HepG2 (cell line): Measurements from ENCODE around the gene CENPE. TPM values are rescaled to one million over a fixed set of nuclear protein-coding genes. Genes with fewer than 3 reads are reported as not detected.

Experiments used
- ATAC-seq: fragments of 200-7000 bp; cut with Tn5 transposase; 3 replicates; pipeline ENCODE4 v1.9.1; 2020; ENCODE audit warnings: mild to moderate bottlenecking, moderate library complexity
- BruUV-seq: library from RNA; stranded (reverse); fragments of 400-500 nt; replicated peaks from 2 replicates; lab custom pipeline; 2021; lab: Mats Ljungman, UMichigan
- CTCF ChIA-PET: fragments of 300-600 bp; formaldehyde crosslinking; extraction: SDS; loops from one replicate; lab custom pipeline; 2021; ENCODE audit warnings: low total read pairs, inconsistent platforms, low intra/inter-chr PET ratio; lab: Yijun Ruan, JAX
- POLR2A ChIA-PET: fragments of 350-600 bp; sonication (Branson Sonifier 250); formaldehyde crosslinking; loops from one replicate; lab custom pipeline; 2020; ENCODE audit warnings: antibody characterized with exemption, inconsistent platforms; lab: Yijun Ruan, JAX
- DNase-seq: peaks from one replicate; pipeline ENCODE4 v3.0.0-alpha.2; 2015; ENCODE audit warnings: low spot score
- FAIRE-seq: peaks from 3 replicates; lab custom pipeline; 2011; peaks lifted over from hg19 to GRCh38; lab: Jason Lieb, UNC
- H2AFZ ChIP-seq: one replicate; pipeline ENCODE4 v1.6.1; 2011; ENCODE audit warnings: low read length, inconsistent platforms
- H3K27ac ChIP-seq: fragments of 300-600 bp; 3 replicates; pipeline ENCODE4 v1.8.0; 2011; ENCODE audit warnings: mixed run types, mild to moderate bottlenecking, mixed read lengths, low read length, inconsistent platforms; ENCODE audit not compliant: insufficient read depth; ENCODE audit errors: extremely low read length
- H3K27me3 ChIP-seq, 2 experiments: fragments of 200-600 bp in 1 of 2; 2 replicates in 1 of 2; 3 replicates in 1 of 2; pipeline versions ENCODE4 v1.6.0 to v1.8.0; 2011; ENCODE audit warnings: low read length in 2 of 2, mild to moderate bottlenecking in 2 of 2, moderate library complexity in 2 of 2, inconsistent platforms in 1 of 2; ENCODE audit not compliant: insufficient read depth in 2 of 2, control insufficient read depth in 1 of 2
- H3K36me3 ChIP-seq, 2 experiments: fragments of 200-600 bp in 1 of 2; replicated peaks in 1 of 2; 2 replicates in 1 of 2; 3 replicates in 1 of 2; pipeline versions ENCODE4 v1.5.1 to v1.8.0; 2011; ENCODE audit warnings: low read length in 2 of 2, inconsistent platforms in 1 of 2; ENCODE audit not compliant: insufficient read depth in 2 of 2, control insufficient read depth in 1 of 2
- H3K4me1 ChIP-seq: 2 replicates; pipeline ENCODE4 v1.5.1; 2012; ENCODE audit warnings: low read length, inconsistent platforms; ENCODE audit not compliant: insufficient read depth
- H3K4me2 ChIP-seq: 2 replicates; pipeline ENCODE4 v1.6.0; 2011; ENCODE audit warnings: low read depth, low read length, inconsistent platforms
- H3K4me3 ChIP-seq, 3 experiments: fragments of 200-600 bp in 1 of 3; sonication (generic), shearing (Covaris generic) in 1 of 3; replicated peaks in 1 of 3; 2 replicates each; pipeline ENCODE4 v1.5.1; 2011 to 2016; ENCODE audit warnings: low read length in 3 of 3, inconsistent platforms in 2 of 3, low read depth in 2 of 3, mild to moderate bottlenecking in 2 of 3, control low read depth in 1 of 3, mixed read lengths in 1 of 3; ENCODE audit not compliant: insufficient read depth in 1 of 3
- H3K79me2 ChIP-seq: one replicate; pipeline ENCODE4 v1.6.1; 2011; ENCODE audit warnings: low read length, inconsistent platforms; ENCODE audit not compliant: insufficient read depth
- H3K9ac ChIP-seq: 2 replicates; pipeline ENCODE4 v1.6.0; 2011; ENCODE audit warnings: mild to moderate bottlenecking, low read depth, low read length, inconsistent platforms; ENCODE audit not compliant: insufficient read depth
- H3K9me3 ChIP-seq: 2 replicates; pipeline ENCODE4 v1.5.1; 2012; ENCODE audit warnings: mild to moderate bottlenecking, low read length
- H4K20me1 ChIP-seq: 2 replicates; pipeline ENCODE4 v1.6.0; 2011; ENCODE audit warnings: inconsistent platforms, mild to moderate bottlenecking, low read length, moderate library complexity; ENCODE audit not compliant: insufficient read depth
- CHCHD3 ChIP-seq: sonication (generic); formaldehyde crosslinking; IDR thresholded peaks from 2 replicates; pipeline ENCODE4 v1.8.0; 2022; ENCODE audit warnings: mild to moderate bottlenecking, missing genetic modification reagents, moderate library complexity
- HNRNPL ChIP-seq: fragments of 200-400 bp; formaldehyde crosslinking; IDR thresholded peaks from 2 replicates; pipeline ENCODE4 v1.6.1; 2017; ENCODE audit warnings: mild to moderate bottlenecking, low read depth, low read length
- HOXA7 ChIP-seq: sonication (generic); formaldehyde crosslinking; IDR thresholded peaks from 2 replicates; pipeline ENCODE4 v1.8.1; 2022; ENCODE audit warnings: mild to moderate bottlenecking, missing genetic modification reagents, moderate library complexity
- KLF16 ChIP-seq, 2 experiments: sonication (generic) in 1 of 2; formaldehyde crosslinking in 1 of 2; IDR thresholded peaks; 2 replicates each; pipeline versions ENCODE4 v1.6.1 to v1.8.0; 2016 to 2023; ENCODE audit warnings: missing genetic modification reagents in 2 of 2, missing compliant biosample characterization in 1 of 2
- MAFF ChIP-seq: IDR thresholded peaks from 2 replicates; pipeline ENCODE4 v1.6.1; 2011; ENCODE audit warnings: low read depth, low read length, improper control_type of control experiment
- NFYC ChIP-seq: IDR thresholded peaks from 2 replicates; pipeline ENCODE4 v1.6.1; 2016; ENCODE audit warnings: missing genetic modification reagents, missing compliant biosample characterization
- PCBP1 ChIP-seq: fragments of 200-400 bp; formaldehyde crosslinking; IDR thresholded peaks from 2 replicates; pipeline ENCODE4 v1.6.1; 2017; ENCODE audit warnings: mild to moderate bottlenecking, low read depth, low read length, borderline replicate concordance
- SALL2 ChIP-seq: sonication (generic); formaldehyde crosslinking; IDR thresholded peaks from 2 replicates; pipeline ENCODE4 v1.8.1; 2023; ENCODE audit warnings: mild to moderate bottlenecking, missing genetic modification reagents, inconsistent platforms
- SMARCC2 ChIP-seq: fragments of 450-650 bp; IDR thresholded peaks from 2 replicates; pipeline ENCODE4 v1.6.1; 2017; ENCODE audit warnings: antibody characterized with exemption, mild to moderate bottlenecking
- ZFP1 ChIP-seq: IDR thresholded peaks from 2 replicates; pipeline ENCODE4 v1.6.1; 2016
- ZFP37 ChIP-seq: sonication (generic); formaldehyde crosslinking; IDR thresholded peaks from 2 replicates; pipeline ENCODE4 v1.4.0; 2020; ENCODE audit warnings: missing genetic modification reagents, borderline replicate concordance
- ZNF678 ChIP-seq: sonication (generic); formaldehyde crosslinking; IDR thresholded peaks from 2 replicates; pipeline ENCODE4 v1.4.0; 2020; ENCODE audit warnings: mild to moderate bottlenecking, missing genetic modification reagents
- ZSCAN30 ChIP-seq: sonication (generic); formaldehyde crosslinking; IDR thresholded peaks from 2 replicates; pipeline ENCODE4 v1.5.0; 2020; ENCODE audit warnings: mild to moderate bottlenecking, missing genetic modification reagents
- WGBS: methylation state at CpG from one replicate; pipeline ENCODE4 v1.1.6; 2017; ENCODE audit warnings: low lambda C conversion rate; 5-methylcytosine and 5-hydroxymethylcytosine counted together
- in situ Hi-C: cut with HindIII; loops from 2 replicates; pipeline ENCODE4 v1.10.0; 2017; ENCODE audit warnings: low pct_unique_long_range_greater_than_20kb; ENCODE audit not compliant: extremely low pct_ligation_motif_present
- intact Hi-C: fragments of 100-400 bp; cut with micrococcal nuclease; formaldehyde crosslinking; loops from one replicate; pipeline ENCODE4 v1.10.0; 2022; ENCODE audit not compliant: unreplicated experiment
- polyA plus RNA-seq, 8 experiments: library from polyadenylated mRNA; depleted of rRNA in 3 of 8; stranded (reverse) in 7 of 8; unstranded in 1 of 8; fragments of >200 nt; fragmentation: Illumina TruSeq in 4 of 8; extraction: Trizol in 4 of 8; gene quantifications; 2 replicates each; pipeline versions ENCODE4 v1.2.1 to v1.2.3, GENCODE V29; 2011 to 2016; ENCODE audit warnings: low read depth in 4 of 8, missing spikeins in 1 of 8, mixed read lengths in 1 of 8; ENCODE audit not compliant: insufficient read depth in 1 of 8
- total RNA-seq, 5 experiments: library from RNA; depleted of rRNA; stranded (reverse); fragments of >200 nt; fragmentation: Illumina TruSeq; extraction: Trizol; gene quantifications; 2 replicates each; pipeline ENCODE4 v1.2.3, GENCODE V29; 2016; ENCODE audit warnings: low read depth in 1 of 5
- TF ChIP-seq, protein P1 (sequence below): sonication (generic); formaldehyde crosslinking; IDR thresholded peaks from 2 replicates; pipeline ENCODE4 v1.4.0; 2020; ENCODE audit warnings: mild to moderate bottlenecking, low read depth, missing genetic modification reagents
- TF ChIP-seq, protein P2 (sequence below): sonication (generic); formaldehyde crosslinking; IDR thresholded peaks from 2 replicates; pipeline ENCODE4 v1.4.0; 2020; ENCODE audit warnings: missing genetic modification reagents
- TF ChIP-seq, protein P3 (sequence below): sonication (generic); formaldehyde crosslinking; IDR thresholded peaks from 2 replicates; pipeline ENCODE4 v1.9.0; 2022; ENCODE audit warnings: low read depth, missing genetic modification reagents
- TF ChIP-seq, protein P4 (sequence below): sonication (generic); formaldehyde crosslinking; IDR thresholded peaks from 2 replicates; pipeline ENCODE4 v1.4.0; 2020; ENCODE audit warnings: mild to moderate bottlenecking, missing genetic modification reagents
- TF ChIP-seq, protein P5 (sequence below): IDR thresholded peaks from 2 replicates; pipeline ENCODE4 v1.6.1; 2016; ENCODE audit warnings: missing compliant biosample characterization, missing genetic modification reagents, borderline replicate concordance

The CENPE gene
- total and polyA plus RNA-seq, 2 of the 13 experiments (the other 11 are each of a cell fraction or from before 2014, with no cell fraction given): 2.1 to 19.8 TPM

DNA sequence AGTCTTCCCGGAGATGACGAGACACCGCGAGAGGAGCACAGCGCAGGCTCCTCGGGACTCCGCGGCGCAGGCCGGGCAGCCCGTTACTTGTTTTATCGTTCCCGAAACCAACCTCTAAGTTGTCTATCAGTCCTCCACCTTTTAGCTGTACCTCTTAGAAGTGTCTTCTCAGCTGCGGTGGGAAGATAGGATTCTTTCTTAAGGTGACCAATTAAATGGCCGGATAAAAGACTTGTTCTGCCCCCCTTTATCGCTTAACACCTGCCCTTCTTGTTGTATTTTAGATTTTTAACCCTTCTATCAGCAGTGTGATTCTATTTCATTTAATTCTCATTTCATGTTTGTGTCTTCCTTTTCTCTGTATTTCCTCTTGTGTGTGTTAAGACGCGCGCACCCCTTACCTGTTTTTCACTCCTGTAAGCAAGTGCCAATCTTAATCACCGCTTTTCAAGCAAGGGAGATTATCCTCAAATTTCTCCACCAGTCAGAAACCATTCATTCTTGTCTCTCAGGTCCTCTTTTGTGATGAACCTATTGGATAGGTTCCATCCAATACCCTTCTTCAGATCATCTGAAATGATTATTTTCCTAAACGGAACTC, 121.3 kb downstream of the CENPE start, which contains the start of gene SLC9B2:
Gene SLC9B2 (minus strand): TSS at position 15 of the 601 bp plus-strand sequence. CDS start 9,211 bp downstream, outside the sequence.
- WGBS: 6% methylated on average over 10 of the region's 21 CpGs
- Histone ChIP-seq H3K9me3 (no peaks in the 10 kb centered on the region), H3K9ac (peak within 1 kb of the TSS; percentile 98), H3K79me2 (peaks cover 37% of the 10 kb centered on the region), H3K27me3 (no peaks in the 10 kb centered on the region; a peak in 1 of 5 replicates), H3K27ac (peak within 1 kb of the TSS; percentile 90), H3K4me2 (peak within 1 kb of the TSS; percentile 82), H3K4me3 (peak within 1 kb of the TSS; percentile 81 to 90 (median 87)), H3K36me3 (peaks cover 0 to 8% of the 10 kb centered on the region in 2 experiments; a peak in 1 of 5 replicates), H4K20me1 (peaks cover 14% of the 10 kb centered on the region; the same call in 1 of the 2 replicates), H2AFZ (peak within 1 kb of the TSS; percentile 97), H3K4me1 (peaks cover 42% of the 10 kb centered on the region)
- intact Hi-C loops (loop anchor here (5.0 kb wide), 1 partner anchor 635 kb away; no protein-coding TSS in a partner anchor), in situ Hi-C loops (no loop called here)
- POLR2A ChIA-PET: interaction anchor here (0.6 to 3.3 kb wide), 6 partner anchors 18 to 249 kb away, joined by 3 to 23 read pairs (median 4); partner anchors contain the start of genes BDH2, CISD2 and UBE2D3
- FAIRE-seq (no peak), ATAC-seq (no peak; the same call in 2 of the 3 replicates), DNase-seq (peak; percentile 52)
- CTCF ChIA-PET: no interaction called here
- BruUV-seq: TSS peak; percentile 66
- TF ChIP-seq KLF16 (CRISPR knock-in tag; IDR thresholded peaks at IDR 0.05): no peak; a peak in 1 of 4 replicates
- TF ChIP-seq SALL2 (CRISPR knock-in tag): peak; percentile 0; the same call in 1 of the 2 replicates
- TF ChIP-seq ZFP1: no peak
- TF ChIP-seq, protein P1, sequence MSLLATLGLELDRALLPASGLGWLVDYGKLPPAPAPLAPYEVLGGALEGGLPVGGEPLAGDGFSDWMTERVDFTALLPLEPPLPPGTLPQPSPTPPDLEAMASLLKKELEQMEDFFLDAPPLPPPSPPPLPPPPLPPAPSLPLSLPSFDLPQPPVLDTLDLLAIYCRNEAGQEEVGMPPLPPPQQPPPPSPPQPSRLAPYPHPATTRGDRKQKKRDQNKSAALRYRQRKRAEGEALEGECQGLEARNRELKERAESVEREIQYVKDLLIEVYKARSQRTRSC: no peak
- no peak for TF ChIP-seq ZNF678 (CRISPR knock-in tag)
- TF ChIP-seq, protein P2, sequence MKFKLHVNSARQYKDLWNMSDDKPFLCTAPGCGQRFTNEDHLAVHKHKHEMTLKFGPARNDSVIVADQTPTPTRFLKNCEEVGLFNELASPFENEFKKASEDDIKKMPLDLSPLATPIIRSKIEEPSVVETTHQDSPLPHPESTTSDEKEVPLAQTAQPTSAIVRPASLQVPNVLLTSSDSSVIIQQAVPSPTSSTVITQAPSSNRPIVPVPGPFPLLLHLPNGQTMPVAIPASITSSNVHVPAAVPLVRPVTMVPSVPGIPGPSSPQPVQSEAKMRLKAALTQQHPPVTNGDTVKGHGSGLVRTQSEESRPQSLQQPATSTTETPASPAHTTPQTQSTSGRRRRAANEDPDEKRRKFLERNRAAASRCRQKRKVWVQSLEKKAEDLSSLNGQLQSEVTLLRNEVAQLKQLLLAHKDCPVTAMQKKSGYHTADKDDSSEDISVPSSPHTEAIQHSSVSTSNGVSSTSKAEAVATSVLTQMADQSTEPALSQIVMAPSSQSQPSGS (CRISPR knock-in tag): no peak; the same call in 1 of the 2 replicates
- TF ChIP-seq CHCHD3 (CRISPR knock-in tag): no peak
- TF ChIP-seq, protein P3, sequence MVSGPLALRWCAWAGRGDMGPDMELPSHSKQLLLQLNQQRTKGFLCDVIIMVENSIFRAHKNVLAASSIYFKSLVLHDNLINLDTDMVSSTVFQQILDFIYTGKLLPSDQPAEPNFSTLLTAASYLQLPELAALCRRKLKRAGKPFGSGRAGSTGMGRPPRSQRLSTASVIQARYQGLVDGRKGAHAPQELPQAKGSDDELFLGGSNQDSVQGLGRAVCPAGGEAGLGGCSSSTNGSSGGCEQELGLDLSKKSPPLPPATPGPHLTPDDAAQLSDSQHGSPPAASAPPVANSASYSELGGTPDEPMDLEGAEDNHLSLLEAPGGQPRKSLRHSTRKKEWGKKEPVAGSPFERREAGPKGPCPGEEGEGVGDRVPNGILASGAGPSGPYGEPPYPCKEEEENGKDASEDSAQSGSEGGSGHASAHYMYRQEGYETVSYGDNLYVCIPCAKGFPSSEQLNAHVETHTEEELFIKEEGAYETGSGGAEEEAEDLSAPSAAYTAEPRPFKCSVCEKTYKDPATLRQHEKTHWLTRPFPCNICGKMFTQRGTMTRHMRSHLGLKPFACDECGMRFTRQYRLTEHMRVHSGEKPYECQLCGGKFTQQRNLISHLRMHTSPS: no peak
- no peak for TF ChIP-seq ZFP37 (CRISPR knock-in tag)
- TF ChIP-seq, protein P4, sequence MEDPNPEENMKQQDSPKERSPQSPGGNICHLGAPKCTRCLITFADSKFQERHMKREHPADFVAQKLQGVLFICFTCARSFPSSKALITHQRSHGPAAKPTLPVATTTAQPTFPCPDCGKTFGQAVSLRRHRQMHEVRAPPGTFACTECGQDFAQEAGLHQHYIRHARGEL (CRISPR knock-in tag): no peak
- no peak for TF ChIP-seq ZSCAN30
- no peak for TF ChIP-seq HNRNPL
- no peak for TF ChIP-seq MAFF
- TF ChIP-seq NFYC (CRISPR knock-in tag): no peak
- no peak for TF ChIP-seq PCBP1
- TF ChIP-seq, protein P5, sequence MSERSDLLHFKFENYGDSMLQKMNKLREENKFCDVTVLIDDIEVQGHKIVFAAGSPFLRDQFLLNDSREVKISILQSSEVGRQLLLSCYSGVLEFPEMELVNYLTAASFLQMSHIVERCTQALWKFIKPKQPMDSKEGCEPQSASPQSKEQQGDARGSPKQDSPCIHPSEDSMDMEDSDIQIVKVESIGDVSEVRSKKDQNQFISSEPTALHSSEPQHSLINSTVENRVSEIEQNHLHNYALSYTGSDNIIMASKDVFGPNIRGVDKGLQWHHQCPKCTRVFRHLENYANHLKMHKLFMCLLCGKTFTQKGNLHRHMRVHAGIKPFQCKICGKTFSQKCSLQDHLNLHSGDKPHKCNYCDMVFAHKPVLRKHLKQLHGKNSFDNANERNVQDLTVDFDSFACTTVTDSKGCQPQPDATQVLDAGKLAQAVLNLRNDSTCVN: no peak
- no peak for TF ChIP-seq HOXA7
- no peak for TF ChIP-seq SMARCC2
